Lung (tissue), 12 donors: ENCODE data around the gene DROSHA. TPM values are rescaled to one million over a fixed set of nuclear protein-coding genes. Genes with fewer than 3 reads are reported as not detected.

Experiments
- ATAC-seq: fragments of 200-7000 bp; cut with Tn5 transposase; one replicate; pipeline ENCODE4 v1.9.1; 2020; ENCODE audit warnings: moderate number of reproducible peaks; ENCODE audit not compliant: insufficient read depth, low FRiP score
- DNase-seq, 3 donors: peaks; one replicate each; pipeline ENCODE4 v3.0.0-alpha.2; 2013 to 2017
- H3K27ac ChIP-seq, 2 donors: one replicate each; pipeline ENCODE4 v1.5.1; 2013; ENCODE audit warnings: mild to moderate bottlenecking in 2 of 2, moderate library complexity in 2 of 2, control low read depth in 1 of 2, inconsistent platforms in 1 of 2, low read depth in 1 of 2, low read length in 1 of 2
- H3K27me3 ChIP-seq, 3 donors: one replicate each; pipeline ENCODE4 v1.5.1; 2013; ENCODE audit warnings: low read length in 2 of 3; ENCODE audit not compliant: control insufficient read depth in 3 of 3, insufficient read depth in 3 of 3
- H3K36me3 ChIP-seq, 4 donors: one replicate each; pipeline ENCODE4 v1.5.1; 2013; ENCODE audit warnings: low read length in 4 of 4, mild to moderate bottlenecking in 1 of 4, moderate library complexity in 1 of 4; ENCODE audit not compliant: control insufficient read depth in 4 of 4, insufficient read depth in 4 of 4
- H3K4me1 ChIP-seq, 5 donors: one replicate each; pipeline ENCODE4 v1.5.1; 2013; ENCODE audit warnings: low read length in 5 of 5, mild to moderate bottlenecking in 2 of 5, moderate library complexity in 1 of 5; ENCODE audit not compliant: control insufficient read depth in 5 of 5, insufficient read depth in 5 of 5
- H3K4me3 ChIP-seq: one replicate; pipeline ENCODE4 v1.5.1; 2013; ENCODE audit warnings: mild to moderate bottlenecking, control low read depth, moderate library complexity
- H3K9ac ChIP-seq, 2 donors: one replicate each; pipeline ENCODE4 v1.5.1; 2013; ENCODE audit warnings: low read length in 2 of 2, control low read depth in 1 of 2; ENCODE audit not compliant: insufficient read depth in 1 of 2
- H3K9me3 ChIP-seq, 4 donors: one replicate each; pipeline ENCODE4 v1.5.1; 2013; ENCODE audit warnings: low read length in 3 of 4, mild to moderate bottlenecking in 1 of 4, moderate library complexity in 1 of 4; ENCODE audit not compliant: control insufficient read depth in 4 of 4, insufficient read depth in 3 of 4
- CTCF ChIP-seq: IDR thresholded peaks from 2 replicates; pipeline ENCODE4 v1.5.1; 2012; ENCODE audit warnings: mild to moderate bottlenecking; ENCODE audit errors: control extremely low read depth, extremely low read depth
- WGBS, 2 donors: extraction: QIAGEN DNeasy Blood & Tissue Kit; methylation state at CpG; one replicate each; pipeline ENCODE4 v1.1.7; 2013; 5-methylcytosine and 5-hydroxymethylcytosine counted together
- polyA plus RNA-seq, 2 donors: library from polyadenylated mRNA; stranded (reverse); fragments of 200-250 nt; gene quantifications; one replicate each; pipeline ENCODE4 v1.2.1, GENCODE V29; 2013
- total RNA-seq, 2 donors: library from RNA; depleted of rRNA in 1 of 2; stranded (reverse); fragments of >200 nt in 1 of 2; gene quantifications; one replicate each; pipeline ENCODE4 v1.2.1, GENCODE V29; 2014 to 2021
- donor health status: control.
- donor health status: control.
- donor health status: Bipolar disorder and iron deficiency.
- donor health status: healthy.
- donor health status: DM: yes; HTN: yes; CAD: no.

The DROSHA gene
- total and polyA plus RNA-seq, 4 donors = 16.2 to 92.0 (median 49.9) TPM

GRCh38 chr5:31427013-31427723, 104.7 kb downstream of the DROSHA start:
- peaks cover 0 to 30% (median 13%) of the 10 kb centered on the region in 4 donors for H3K36me3 ChIP-seq
- H3K27ac ChIP-seq = no peak overlapping the region
- ATAC-seq = no peak
- DNase-seq = no peak
- H3K9me3 ChIP-seq = no peaks in the 10 kb centered on the region
- WGBS, 2 donors = 73 to 86% methylated on average over 4 of the region's 4 CpGs
- no peak for TF ChIP-seq CTCF
- H3K4me1 ChIP-seq = no peaks in the 10 kb centered on the region
- no peak overlapping the region for H3K4me3 ChIP-seq
- no peak overlapping the region for H3K9ac ChIP-seq
- H3K27me3 ChIP-seq = no peaks in the 10 kb centered on the region

GRCh38 chr5:31421806-31422586, 109.9 kb downstream of the DROSHA start:
- Histone ChIP-seq H3K27ac (no peak overlapping the region), H3K4me1 (peaks cover 0 to 3% (median 0%) of the 10 kb centered on the region in 5 donors), H3K9ac (no peak overlapping the region), H3K9me3 (no peaks in the 10 kb centered on the region), H3K27me3 (no peaks in the 10 kb centered on the region), H3K4me3 (no peak overlapping the region), H3K36me3 (peaks cover 18 to 30% (median 20%) of the 10 kb centered on the region in 4 donors)
- WGBS, 2 donors = 84 to 93% methylated on average over 7 of the region's 7 CpGs
- no peak for TF ChIP-seq CTCF
- ATAC-seq (no peak), DNase-seq (no peak)

GRCh38 chr5:31417512-31417911, 114.4 kb downstream of the DROSHA start:
- Histone ChIP-seq H3K27ac (no peak overlapping the region), H3K9me3 (no peaks in the 10 kb centered on the region), H3K27me3 (no peaks in the 10 kb centered on the region), H3K4me1 (peaks cover 0 to 3% (median 0%) of the 10 kb centered on the region in 5 donors), H3K4me3 (no peak overlapping the region), H3K9ac (no peak overlapping the region), H3K36me3 (peaks cover 12 to 37% (median 19%) of the 10 kb centered on the region in 4 donors)
- TF ChIP-seq CTCF = no peak
- DNase-seq (no peak), ATAC-seq (no peak)
- WGBS, 2 donors = 89 to 92% methylated on average over 5 of the region's 5 CpGs
